Activated B cell treated with CpG ODN at 0.5 μM for 24 hours (primary cell): ENCODE data around the gene SCNN1G. TPM values are rescaled to one million over a fixed set of nuclear protein-coding genes. Genes with fewer than 3 reads are reported as not detected.

Source experiments
- ATAC-seq: fragments of 200-7000 bp; cut with Tn5 transposase; one replicate; pipeline ENCODE4 v1.10.0; 2021; ENCODE audit warnings: low read depth, mild to moderate bottlenecking, moderate library complexity
- CTCF ChIA-PET: fragments of 350-600 bp; sonication (Branson Sonifier 250); formaldehyde crosslinking; loops from one replicate; lab custom pipeline; 2021; ENCODE audit warnings: antibody characterized with exemption; lab: Charles Lee
- POLR2A ChIA-PET: fragments of 350-600 bp; sonication (Branson Sonifier 250); formaldehyde crosslinking; loops from one replicate; lab custom pipeline; 2021; ENCODE audit warnings: antibody characterized with exemption; lab: Charles Lee
- DNase-seq: peaks from one replicate; pipeline ENCODE4 v3.0.0; 2022
- H3K27ac Mint-ChIP-seq: one replicate; pipeline ENCODE4 v1.8.0; 2020; ENCODE audit warnings: mixed read lengths
- H3K27me3 Mint-ChIP-seq: one replicate; pipeline ENCODE4 v1.8.0; 2021; ENCODE audit warnings: mixed read lengths
- H3K36me3 Mint-ChIP-seq: one replicate; pipeline ENCODE4 v1.8.0; 2021; ENCODE audit warnings: low read depth, mixed read lengths
- H3K4me1 Mint-ChIP-seq: one replicate; pipeline ENCODE4 v1.8.0; 2021; ENCODE audit warnings: mixed read lengths
- H3K4me3 Mint-ChIP-seq: one replicate; pipeline ENCODE4 v1.8.0; 2020; ENCODE audit warnings: mild to moderate bottlenecking, mixed read lengths
- H3K9me3 Mint-ChIP-seq: one replicate; pipeline ENCODE4 v1.8.0; 2020; ENCODE audit warnings: mixed read lengths
- intact Hi-C: fragments of 100-400 bp; cut with micrococcal nuclease; formaldehyde crosslinking; loops from one replicate; pipeline ENCODE4 v1.15.1; 2024
- total RNA-seq: library from RNA; stranded (reverse); gene quantifications from 2 replicates; pipeline ENCODE4 v1.2.3, GENCODE V29; 2022
- TF ChIP-seq, protein P1 (sequence below): fragments of 200-600 bp; IDR thresholded peaks from one replicate; pipeline ENCODE4 v1.8.0; 2022; ENCODE audit warnings: antibody characterized with exemption, mild to moderate bottlenecking

SCNN1G gene
- total RNA-seq, 1 donor from 2014 or later, result not detected

DNA sequence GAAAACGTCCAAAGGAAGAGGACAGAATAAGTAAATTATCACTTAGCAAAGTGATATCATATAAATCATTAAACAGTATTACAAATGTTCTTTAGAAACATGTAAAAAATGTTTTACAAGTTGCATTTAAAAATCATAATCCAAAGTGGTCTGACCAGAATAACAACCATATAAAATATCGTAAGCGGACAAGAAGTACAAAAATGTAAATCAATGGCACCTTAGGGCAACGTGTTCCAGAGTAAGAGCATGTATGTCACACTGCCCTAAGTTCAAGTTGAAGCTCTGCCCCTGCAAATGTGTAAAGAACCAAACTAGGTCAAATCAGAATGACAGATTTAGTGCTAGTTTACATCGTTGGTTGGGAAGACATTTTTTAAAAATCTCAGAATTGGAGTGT, 44.7 kb upstream of the SCNN1G start:
- Mint-ChIP-seq H3K4me1 (no peaks in the 10 kb centered on the region), H3K36me3 (peaks cover 3% of the 10 kb centered on the region), H3K27ac (no peak overlapping the region), H3K27me3 (no peaks in the 10 kb centered on the region), H3K9me3 (peaks cover 14% of the 10 kb centered on the region), H3K4me3 (no peak overlapping the region)
- TF ChIP-seq, protein P1, sequence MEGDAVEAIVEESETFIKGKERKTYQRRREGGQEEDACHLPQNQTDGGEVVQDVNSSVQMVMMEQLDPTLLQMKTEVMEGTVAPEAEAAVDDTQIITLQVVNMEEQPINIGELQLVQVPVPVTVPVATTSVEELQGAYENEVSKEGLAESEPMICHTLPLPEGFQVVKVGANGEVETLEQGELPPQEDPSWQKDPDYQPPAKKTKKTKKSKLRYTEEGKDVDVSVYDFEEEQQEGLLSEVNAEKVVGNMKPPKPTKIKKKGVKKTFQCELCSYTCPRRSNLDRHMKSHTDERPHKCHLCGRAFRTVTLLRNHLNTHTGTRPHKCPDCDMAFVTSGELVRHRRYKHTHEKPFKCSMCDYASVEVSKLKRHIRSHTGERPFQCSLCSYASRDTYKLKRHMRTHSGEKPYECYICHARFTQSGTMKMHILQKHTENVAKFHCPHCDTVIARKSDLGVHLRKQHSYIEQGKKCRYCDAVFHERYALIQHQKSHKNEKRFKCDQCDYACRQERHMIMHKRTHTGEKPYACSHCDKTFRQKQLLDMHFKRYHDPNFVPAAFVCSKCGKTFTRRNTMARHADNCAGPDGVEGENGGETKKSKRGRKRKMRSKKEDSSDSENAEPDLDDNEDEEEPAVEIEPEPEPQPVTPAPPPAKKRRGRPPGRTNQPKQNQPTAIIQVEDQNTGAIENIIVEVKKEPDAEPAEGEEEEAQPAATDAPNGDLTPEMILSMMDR, result no peak
- no peak for ATAC-seq
- CTCF ChIA-PET, result no interaction called here
- DNase-seq, result no peak
- intact Hi-C loops, result no loop called here
- POLR2A ChIA-PET, result no interaction called here

DNA sequence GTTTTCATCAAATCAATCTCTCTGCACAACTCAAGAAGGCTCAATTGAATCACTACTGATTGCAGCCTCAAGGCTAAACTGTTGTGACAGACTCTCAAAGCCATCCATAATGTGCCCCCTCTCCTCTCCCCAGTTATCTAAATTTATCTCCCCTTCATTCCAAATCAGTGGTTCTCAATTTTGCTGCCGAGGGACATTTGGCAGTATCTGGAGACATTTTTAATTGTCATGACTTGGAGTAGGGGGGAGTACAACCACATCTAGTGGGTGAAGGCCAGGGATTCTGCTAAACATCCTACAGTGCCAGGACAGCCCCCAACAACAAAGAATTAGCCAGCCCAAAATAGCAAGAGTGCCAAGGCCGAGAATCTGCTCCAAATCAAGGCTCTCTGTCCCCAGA, 42.4 kb upstream of the SCNN1G start:
- peaks cover 14% of the 10 kb centered on the region for H3K9me3 Mint-ChIP-seq
- POLR2A ChIA-PET, result no interaction called here
- CTCF ChIA-PET, result no interaction called here
- H3K4me1 Mint-ChIP-seq, result no peaks in the 10 kb centered on the region
- no peak overlapping the region for H3K4me3 Mint-ChIP-seq
- no peaks in the 10 kb centered on the region for H3K27me3 Mint-ChIP-seq
- H3K36me3 Mint-ChIP-seq, result peaks cover 3% of the 10 kb centered on the region
- intact Hi-C loops, result no loop called here
- H3K27ac Mint-ChIP-seq, result no peak overlapping the region
- no peak for ATAC-seq
- TF ChIP-seq, protein P1, result no peak
- DNase-seq, result no peak

DNA sequence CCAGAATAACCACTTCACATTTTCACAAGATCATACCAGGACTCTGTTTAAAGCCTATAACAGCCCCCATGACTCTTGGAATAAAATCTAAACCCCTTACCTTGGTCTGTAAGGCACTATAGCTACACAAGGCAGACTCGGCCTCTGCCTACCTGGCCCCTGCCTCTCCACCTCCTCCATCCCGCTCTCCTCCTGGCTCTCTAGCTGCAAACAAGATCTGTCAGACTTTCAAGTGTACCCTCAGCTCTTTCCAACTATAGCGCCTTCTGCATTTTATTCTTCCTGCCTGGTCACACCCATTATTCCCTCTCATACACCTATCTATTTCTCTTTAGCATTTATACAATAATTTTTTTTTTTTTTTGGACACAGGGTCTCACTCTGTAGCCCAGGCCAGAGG, 41.5 kb upstream of the SCNN1G start:
- POLR2A ChIA-PET, result no interaction called here
- Mint-ChIP-seq H3K9me3 (peaks cover 10% of the 10 kb centered on the region), H3K4me1 (no peaks in the 10 kb centered on the region), H3K27me3 (no peaks in the 10 kb centered on the region), H3K36me3 (peaks cover 3% of the 10 kb centered on the region), H3K27ac (no peak overlapping the region), H3K4me3 (no peak overlapping the region)
- DNase-seq, result no peak
- ATAC-seq, result no peak
- TF ChIP-seq, protein P1, result no peak
- CTCF ChIA-PET, result no interaction called here
- intact Hi-C loops, result no loop called here

DNA sequence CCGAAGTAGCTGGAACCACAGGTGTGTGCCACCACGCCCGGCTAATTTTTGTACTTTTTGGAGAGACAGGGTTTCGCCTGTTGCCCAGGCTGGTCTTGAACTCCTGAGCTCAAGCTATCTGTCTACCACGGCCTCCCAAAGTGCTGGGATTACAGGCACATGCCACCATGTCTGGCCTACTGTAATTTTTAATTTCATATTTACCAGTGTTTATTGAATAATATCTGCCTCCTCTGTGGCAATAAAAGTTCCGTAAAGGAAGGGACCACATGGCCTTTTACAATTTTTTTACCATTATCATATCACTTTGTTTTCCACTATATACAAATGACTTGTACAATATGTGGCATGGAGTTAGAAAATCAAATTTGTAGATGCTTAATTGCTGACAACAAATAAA, 41.0 kb upstream of the SCNN1G start:
- intact Hi-C loops, result no loop called here
- no peaks in the 10 kb centered on the region for H3K27me3 Mint-ChIP-seq
- H3K36me3 Mint-ChIP-seq, result peaks cover 3% of the 10 kb centered on the region
- H3K9me3 Mint-ChIP-seq, result peaks cover 9% of the 10 kb centered on the region
- ChIA-PET POLR2A (no interaction called here), CTCF (no interaction called here)
- DNase-seq (no peak), ATAC-seq (no peak)
- no peaks in the 10 kb centered on the region for H3K4me1 Mint-ChIP-seq
- H3K27ac Mint-ChIP-seq, result no peak overlapping the region
- TF ChIP-seq, protein P1, result no peak
- H3K4me3 Mint-ChIP-seq, result no peak overlapping the region

DNA sequence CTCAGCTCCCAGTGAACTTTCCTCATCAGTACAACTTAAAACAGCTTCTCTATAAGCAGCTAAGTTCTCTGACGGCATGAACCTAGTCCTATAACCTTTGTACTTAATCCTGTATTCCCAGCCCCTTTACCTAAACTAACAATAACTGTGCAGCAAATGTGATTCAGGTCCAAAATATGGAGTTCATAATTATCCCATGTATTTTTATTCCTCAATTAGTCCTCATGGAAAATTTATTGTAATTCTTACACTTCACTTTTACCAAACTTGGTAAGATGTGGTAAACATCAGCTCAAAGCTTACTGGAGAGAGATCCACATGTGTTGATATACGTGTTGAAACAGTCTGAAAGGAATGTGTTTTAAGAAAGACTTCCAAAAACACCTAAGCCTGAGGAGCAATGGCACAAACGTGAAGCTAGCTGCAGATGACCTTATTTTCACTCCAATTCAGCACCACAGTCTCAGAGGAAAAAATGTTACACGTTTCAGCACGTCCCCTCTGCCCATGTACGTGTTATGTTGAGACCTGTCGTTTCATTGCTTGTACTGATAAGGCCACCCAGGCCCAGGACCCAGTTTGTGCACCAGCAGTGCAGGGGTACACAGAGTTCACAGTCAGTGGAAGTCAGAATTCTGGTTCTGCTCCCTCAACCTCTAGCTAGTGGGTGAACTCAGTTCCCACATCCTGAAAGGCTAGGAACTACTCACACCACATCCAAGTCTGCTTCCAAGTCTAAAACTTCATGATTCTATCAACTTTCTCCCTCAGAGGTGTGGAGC, 40.4 kb upstream of the SCNN1G start:
- intact Hi-C loops, result no loop called here
- Mint-ChIP-seq H3K36me3 (peaks cover 1% of the 10 kb centered on the region), H3K9me3 (peaks cover 7% of the 10 kb centered on the region), H3K4me1 (no peaks in the 10 kb centered on the region), H3K27me3 (no peaks in the 10 kb centered on the region), H3K27ac (no peak overlapping the region), H3K4me3 (no peak overlapping the region)
- ATAC-seq, result no peak
- TF ChIP-seq, protein P1, result no peak
- POLR2A ChIA-PET, result interaction anchor here (0.6 kb wide), 1 partner anchor 9 kb away, joined by 4 read pairs; no protein-coding TSS in a partner anchor
- CTCF ChIA-PET, result no interaction called here
- DNase-seq, result no peak
